Endothelial cell of umbilical vein (primary cell): Measurements from ENCODE around the gene MIOS. TPM values are rescaled to one million over a fixed set of nuclear protein-coding genes. Genes with fewer than 3 reads are reported as not detected.

Experiments
- BruUV-seq: library from RNA; stranded (reverse); fragments of 400-500 nt; replicated peaks from 2 replicates; lab custom pipeline; 2021; lab: Mats Ljungman, UMichigan
- CTCF ChIA-PET: fragments of 300-600, 350-600 bp; sonication (Branson Sonifier 250); formaldehyde crosslinking; loops from one replicate; lab custom pipeline; 2021; ENCODE audit warnings: antibody characterized with exemption, inconsistent platforms; lab: Charles Lee
- POLR2A ChIA-PET: fragments of 300-600, 350-600 bp; sonication (Branson Sonifier 250); formaldehyde crosslinking; loops from one replicate; lab custom pipeline; 2021; ENCODE audit warnings: antibody characterized with exemption, inconsistent platforms; lab: Charles Lee
- DNase-seq: peaks from one replicate; pipeline ENCODE4 v3.0.0-alpha.2; 2011; ENCODE audit warnings: low read depth, low spot score
- FAIRE-seq: peaks from 2 replicates; lab custom pipeline; 2011; peaks lifted over from hg19 to GRCh38; lab: Jason Lieb, UNC
- H2AFZ ChIP-seq: 2 replicates; pipeline ENCODE4 v1.6.0; 2012; ENCODE audit warnings: low read depth, low read length, control low read depth, inconsistent platforms
- H3K27ac ChIP-seq: 2 replicates; pipeline ENCODE4 v1.5.1; 2011; ENCODE audit warnings: low read depth, mild to moderate bottlenecking, control low read depth, low read length, moderate library complexity; ENCODE audit not compliant: insufficient read depth
- H3K27me3 ChIP-seq, 2 experiments: 2 replicates each; pipeline versions ENCODE4 v1.6.0 to v1.6.1; 2011; ENCODE audit warnings: low read length in 2 of 2, mixed read lengths in 1 of 2; ENCODE audit not compliant: control insufficient read depth in 2 of 2, insufficient read depth in 2 of 2
- H3K36me3 ChIP-seq, 2 experiments: 2 replicates in 1 of 2; 3 replicates in 1 of 2; pipeline ENCODE4 v1.5.1; 2011; ENCODE audit warnings: low read length in 2 of 2, mild to moderate bottlenecking in 1 of 2, moderate library complexity in 1 of 2; ENCODE audit not compliant: control insufficient read depth in 2 of 2, insufficient read depth in 2 of 2; ENCODE audit errors: extremely low read depth in 1 of 2
- H3K4me1 ChIP-seq: 3 replicates; pipeline ENCODE4 v1.5.1; 2011; ENCODE audit warnings: mild to moderate bottlenecking, low read length; ENCODE audit not compliant: control insufficient read depth, insufficient read depth; ENCODE audit errors: extremely low read depth
- H3K4me2 ChIP-seq: 2 replicates; pipeline ENCODE4 v1.6.1; 2011; ENCODE audit warnings: low read length, control low read depth, mixed read lengths; ENCODE audit not compliant: insufficient read depth
- H3K4me3 ChIP-seq, 3 experiments: fragments of 200-600 bp in 1 of 3; sonication (generic), shearing (Covaris generic) in 1 of 3; replicated peaks in 1 of 3; 2 replicates each; pipeline ENCODE4 v1.5.1; 2011 to 2016; ENCODE audit warnings: control low read depth in 3 of 3, low read length in 3 of 3, mild to moderate bottlenecking in 2 of 3, inconsistent platforms in 1 of 3, low read depth in 1 of 3, moderate library complexity in 1 of 3; ENCODE audit not compliant: insufficient read depth in 1 of 3
- H3K79me2 ChIP-seq: 2 replicates; pipeline ENCODE4 v1.6.0; 2012; ENCODE audit warnings: low read length, inconsistent platforms; ENCODE audit not compliant: control insufficient read depth, insufficient read depth
- H3K9ac ChIP-seq: replicated peaks from 2 replicates; pipeline ENCODE3; 2011; ENCODE audit warnings: low read length, control low read depth; ENCODE audit not compliant: insufficient read depth; ENCODE audit errors: extremely low read depth
- H3K9me1 ChIP-seq: replicated peaks from 3 replicates; pipeline ENCODE4 v1.6.0; 2011; ENCODE audit warnings: mild to moderate bottlenecking, low read length; ENCODE audit not compliant: control insufficient read depth, insufficient read depth; ENCODE audit errors: extremely low read depth
- H3K9me3 ChIP-seq: replicated peaks from 2 replicates; pipeline ENCODE4 v1.5.1; 2012; ENCODE audit warnings: low read length, inconsistent platforms; ENCODE audit not compliant: control insufficient read depth, insufficient read depth
- H4K20me1 ChIP-seq: replicated peaks from 2 replicates; pipeline ENCODE3; 2011; ENCODE audit warnings: mild to moderate bottlenecking, low read length; ENCODE audit not compliant: control insufficient read depth, insufficient read depth; ENCODE audit errors: extremely low read depth
- CTCF ChIP-seq, 2 donors: IDR thresholded peaks; 1 replicate in 1 of 2; 2 replicates in 1 of 2; pipeline ENCODE4 v1.5.1; 2011; ENCODE audit warnings: low read length in 2 of 2, mild to moderate bottlenecking in 2 of 2, moderate library complexity in 2 of 2, control low read depth in 1 of 2, inconsistent platforms in 1 of 2, low read depth in 1 of 2; ENCODE audit not compliant: insufficient read depth in 1 of 2; ENCODE audit errors: extremely low read depth in 1 of 2
- EZH2 ChIP-seq: IDR thresholded peaks from 2 replicates; pipeline ENCODE4 v1.6.1; 2012; ENCODE audit warnings: borderline replicate concordance, low read depth, mild to moderate bottlenecking, moderate library complexity, low read length, inconsistent platforms; ENCODE audit not compliant: severe bottlenecking
- FOS ChIP-seq: IDR thresholded peaks from 2 replicates; pipeline ENCODE4 v1.6.1; 2011; ENCODE audit warnings: mild to moderate bottlenecking, low read length, moderate library complexity, borderline replicate concordance; ENCODE audit not compliant: insufficient read depth
- GATA2 ChIP-seq: IDR thresholded peaks from 2 replicates; pipeline ENCODE4 v1.7.0; 2011; ENCODE audit warnings: low read depth, mild to moderate bottlenecking, moderate library complexity, mixed read lengths, low read length; ENCODE audit not compliant: insufficient read length, insufficient read depth
- JUN ChIP-seq: IDR thresholded peaks from 2 replicates; pipeline ENCODE4 v1.6.1; 2011; ENCODE audit warnings: borderline replicate concordance, low read depth; ENCODE audit not compliant: insufficient read length, insufficient read depth
- MAX ChIP-seq: IDR thresholded peaks from 2 replicates; pipeline ENCODE4 v1.6.1; 2011; ENCODE audit not compliant: insufficient read depth, insufficient read length
- MYC ChIP-seq: IDR thresholded peaks from one replicate; pipeline ENCODE4 v1.6.1; 2011; ENCODE audit warnings: mild to moderate bottlenecking, low read depth, low read length
- POLR2A ChIP-seq: IDR thresholded peaks from 2 replicates; pipeline ENCODE4 v1.6.1; 2012; ENCODE audit warnings: low read depth, mild to moderate bottlenecking, control low read depth, low read length
- POLR2AphosphoS5 ChIP-seq: IDR thresholded peaks from 2 replicates; pipeline ENCODE4 v1.6.1; 2012; ENCODE audit warnings: low read depth, mild to moderate bottlenecking, control low read depth, low read length, moderate library complexity; ENCODE audit not compliant: insufficient read depth
- dilution Hi-C: fragments of 300-500 bp; cut with MboI; formaldehyde crosslinking; loops from one replicate; pipeline ENCODE4 v1.15.0; 2019; ENCODE audit warnings: low sequenced_read_pairs; ENCODE audit not compliant: extremely low pct_ligation_motif_present
- intact Hi-C: fragments of 100-400 bp; cut with micrococcal nuclease; formaldehyde crosslinking; loops from one replicate; pipeline ENCODE4 v1.10.0; 2022
- polyA plus RNA-seq, 4 experiments: library from polyadenylated mRNA; depleted of rRNA in 3 of 4; stranded (reverse) in 3 of 4; unstranded in 1 of 4; fragments of >200 nt; gene quantifications; 2 replicates each; pipeline versions ENCODE4 v1.2.1 to v1.2.3, GENCODE V29; 2011 to 2012; ENCODE audit warnings: missing spikeins in 1 of 4
- total RNA-seq: library from RNA; stranded (reverse); gene quantifications from 2 replicates; pipeline ENCODE4 v1.2.3, GENCODE V29; 2021

The MIOS gene
- total and polyA plus RNA-seq, 2 donors (not counting 3 experiments of a cell fraction or from before 2014, with no cell fraction given) = 8.5 to 16.8 TPM

DNA sequence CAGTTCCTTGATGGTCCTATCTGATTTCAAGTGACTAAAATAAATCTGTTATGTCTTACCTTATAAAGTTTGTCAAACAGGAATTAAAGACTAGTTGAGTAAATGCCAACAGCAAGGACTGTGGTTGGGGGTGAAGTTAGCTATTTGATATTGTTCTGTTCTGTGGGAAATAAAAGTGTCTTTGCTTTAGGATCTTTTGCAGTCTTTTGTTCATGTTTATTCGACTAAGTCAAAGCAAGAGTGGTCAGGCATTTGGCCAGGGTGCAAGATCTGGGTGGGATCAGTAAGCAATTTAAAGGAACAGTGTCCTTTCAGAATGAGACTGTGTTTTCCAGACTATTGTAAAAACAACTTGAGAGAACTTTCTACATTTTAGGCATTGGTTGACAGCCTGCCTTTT, 31.0 kb upstream of the MIOS start, which contains the start of gene COL28A1:
Gene COL28A1 (minus strand): TSS at position 183 of the 400 bp plus-strand sequence. CDS start 2,998 bp downstream, outside the sequence.
- no peak within 1 kb of the TSS for H3K9ac ChIP-seq
- H3K79me2 ChIP-seq = no peaks in the 10 kb centered on the region
- ChIA-PET CTCF (interaction anchor here (1.0 kb wide), 1 partner anchor 112 kb away, joined by 4 read pairs; no protein-coding TSS in a partner anchor), POLR2A (no interaction called here)
- no peaks in the 10 kb centered on the region for H4K20me1 ChIP-seq
- H3K4me1 ChIP-seq = no peaks in the 10 kb centered on the region
- BruUV-seq = no TSS peak
- FAIRE-seq (no peak), DNase-seq (no peak)
- TF ChIP-seq JUN (no peak), GATA2 (no peak), MYC (no peak), EZH2 (no peak), FOS (no peak)
- H3K4me3 ChIP-seq = no peak within 1 kb of the TSS
- H3K36me3 ChIP-seq = no peaks in the 10 kb centered on the region
- dilution Hi-C loops (no loop called here), intact Hi-C loops (no loop called here)
- H3K9me3 ChIP-seq = no peaks in the 10 kb centered on the region
- no peak within 1 kb of the TSS for H2AFZ ChIP-seq
- no peak within 1 kb of the TSS for H3K27ac ChIP-seq
- no peaks in the 10 kb centered on the region for H3K9me1 ChIP-seq
- H3K27me3 ChIP-seq = peaks cover 0 to 1% of the 10 kb centered on the region in 2 experiments
- H3K4me2 ChIP-seq = no peak within 1 kb of the TSS

DNA sequence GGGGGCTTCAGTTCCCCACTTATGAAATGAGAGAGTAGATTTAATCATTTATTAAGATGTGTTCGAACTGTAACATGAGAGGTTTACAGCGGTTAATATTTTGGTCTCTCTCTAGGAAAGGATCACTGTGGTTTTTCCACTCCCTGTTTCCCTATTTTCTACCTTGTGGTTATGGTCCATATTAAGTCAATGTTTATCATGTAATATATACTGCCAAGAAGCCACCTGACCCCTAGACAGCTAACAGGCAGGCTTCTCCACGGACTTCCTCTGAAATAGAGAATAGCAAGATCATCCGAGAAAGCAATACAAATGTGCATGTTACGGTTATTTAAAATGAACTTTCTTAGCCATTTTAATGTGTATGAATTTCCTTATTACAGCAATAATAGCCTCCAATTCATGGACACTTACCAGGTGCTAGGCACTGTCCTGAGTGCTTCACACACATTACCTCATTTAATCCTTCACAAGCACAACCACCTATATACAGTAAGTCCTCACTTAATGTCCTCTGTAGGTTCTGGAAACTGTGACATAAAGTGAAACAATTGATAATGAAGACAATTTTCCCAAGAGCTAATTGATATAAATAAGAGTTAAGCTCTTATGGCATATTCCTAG, 30.2 kb upstream of the MIOS start:
- FAIRE-seq (no peak), DNase-seq (no peak)
- Histone ChIP-seq H3K4me2 (no peak overlapping the region), H3K4me1 (no peaks in the 10 kb centered on the region), H2AFZ (no peak overlapping the region), H3K36me3 (no peaks in the 10 kb centered on the region), H3K27me3 (no peaks in the 10 kb centered on the region), H3K9ac (no peak overlapping the region), H3K9me1 (no peaks in the 10 kb centered on the region), H3K79me2 (no peaks in the 10 kb centered on the region), H3K27ac (no peak overlapping the region), H3K4me3 (no peak overlapping the region), H4K20me1 (no peaks in the 10 kb centered on the region), H3K9me3 (no peaks in the 10 kb centered on the region)
- no peak for TF ChIP-seq FOS
- TF ChIP-seq JUN = no peak
- TF ChIP-seq POLR2A = no peak
- TF ChIP-seq MYC = no peak
- TF ChIP-seq POLR2AphosphoS5 = no peak
- TF ChIP-seq CTCF (IDR thresholded peaks at IDR 0.05; ENCODE audit: extremely low read depth in 1 of 2, insufficient read depth in 1 of 2, low read depth in 1 of 2, low read length in 2 of 2) = no peak
- no peak for TF ChIP-seq GATA2
- no peak for TF ChIP-seq EZH2
- no peak for TF ChIP-seq MAX
- no TSS peak for BruUV-seq
- CTCF ChIA-PET = interaction anchor here (1.1 kb wide), 1 partner anchor 437 kb away, joined by 3 read pairs; no protein-coding TSS in a partner anchor
- dilution Hi-C loops (no loop called here), intact Hi-C loops (no loop called here)
- POLR2A ChIA-PET = no interaction called here
